IMR-90 (cell line): ENCODE measurements around the gene PRF1. TPM values are rescaled to one million over a fixed set of nuclear protein-coding genes. Genes with fewer than 3 reads are reported as not detected.

Experiments
- ATAC-seq: fragments of 200-7000 bp; cut with Tn5 transposase; 2 replicates; pipeline ENCODE4 v1.9.1; 2020; ENCODE audit warnings: low read depth, mild to moderate bottlenecking, moderate library complexity
- BruUV-seq: library from RNA; stranded (reverse); fragments of 400-500 nt; replicated peaks from 2 replicates; lab custom pipeline; 2021; lab: Mats Ljungman, UMichigan
- CTCF ChIA-PET: fragments of 300-600 bp; formaldehyde crosslinking; extraction: SDS; loops from one replicate; lab custom pipeline; 2021; ENCODE audit warnings: antibody characterized with exemption; lab: Yijun Ruan, JAX
- POLR2A ChIA-PET: fragments of 300-600 bp; sonication (Branson Sonifier 250); formaldehyde crosslinking; loops from one replicate; lab custom pipeline; 2022; ENCODE audit warnings: antibody characterized with exemption; ENCODE audit not compliant: unreplicated experiment; lab: Charles Lee
- DNase-seq: peaks from one replicate; pipeline ENCODE4 v3.0.0; 2013
- H2AFZ ChIP-seq: replicated peaks from 2 replicates; pipeline ENCODE3; 2013; ENCODE audit warnings: low read length, mild to moderate bottlenecking; ENCODE audit not compliant: poor library complexity
- H2AK5ac ChIP-seq: 2 replicates; pipeline ENCODE4 v1.6.1; 2013; ENCODE audit warnings: low read depth, low read length, inconsistent platforms
- H2AK9ac ChIP-seq: replicated peaks from 2 replicates; pipeline ENCODE3; 2013; ENCODE audit warnings: mild to moderate bottlenecking, low read depth, low read length, moderate library complexity; ENCODE audit not compliant: poor library complexity
- H2BK120ac ChIP-seq: 2 replicates; pipeline ENCODE4 v1.6.1; 2013; ENCODE audit warnings: low read depth, low read length, inconsistent platforms
- H2BK15ac ChIP-seq: 3 replicates; pipeline ENCODE4 v1.6.1; 2013; ENCODE audit warnings: low read depth, low read length, inconsistent platforms
- H2BK20ac ChIP-seq: 2 replicates; pipeline ENCODE4 v1.6.1; 2013; ENCODE audit warnings: low read depth, mild to moderate bottlenecking, inconsistent platforms, low read length, moderate library complexity
- H2BK5ac ChIP-seq: 2 replicates; pipeline ENCODE4 v1.6.1; 2013; ENCODE audit warnings: mild to moderate bottlenecking, low read depth, low read length, inconsistent platforms; ENCODE audit not compliant: poor library complexity, severe bottlenecking
- H3K14ac ChIP-seq: replicated peaks from 2 replicates; pipeline ENCODE4 v1.6.1; 2013; ENCODE audit warnings: low read depth, low read length, inconsistent platforms
- H3K18ac ChIP-seq: 2 replicates; pipeline ENCODE4 v1.6.1; 2013; ENCODE audit warnings: low read depth, low read length, control low read depth
- H3K23ac ChIP-seq: 2 replicates; pipeline ENCODE4 v1.6.1; 2013; ENCODE audit warnings: low read depth, low read length, inconsistent platforms
- H3K27ac ChIP-seq: 2 replicates; pipeline ENCODE4 v1.5.1; 2013; ENCODE audit warnings: mild to moderate bottlenecking, control low read depth, low read length; ENCODE audit not compliant: insufficient read depth
- H3K27me3 ChIP-seq: 2 replicates; pipeline ENCODE4 v1.6.1; 2013; ENCODE audit warnings: low read length; ENCODE audit not compliant: control insufficient read depth, insufficient read depth
- H3K36me3 ChIP-seq: 2 replicates; pipeline ENCODE4 v1.6.1; 2013; ENCODE audit warnings: low read length, mixed read lengths; ENCODE audit not compliant: control insufficient read depth, insufficient read depth
- H3K4ac ChIP-seq: 2 replicates; pipeline ENCODE4 v1.6.1; 2013; ENCODE audit warnings: low read depth, low read length, inconsistent platforms
- H3K4me1 ChIP-seq: 2 replicates; pipeline ENCODE4 v1.6.1; 2013; ENCODE audit warnings: low read length, mixed read lengths; ENCODE audit not compliant: control insufficient read depth, insufficient read depth
- H3K4me2 ChIP-seq: 2 replicates; pipeline ENCODE4 v1.6.1; 2013; ENCODE audit warnings: low read depth, mild to moderate bottlenecking, control low read depth, low read length, moderate library complexity
- H3K4me3 ChIP-seq: 2 replicates; pipeline ENCODE4 v1.5.1; 2013; ENCODE audit warnings: low read depth, mild to moderate bottlenecking, control low read depth, low read length, moderate library complexity; ENCODE audit not compliant: insufficient read depth
- H3K56ac ChIP-seq: 2 replicates; pipeline ENCODE4 v1.6.1; 2013; ENCODE audit warnings: low read length, inconsistent platforms; ENCODE audit not compliant: insufficient read depth; ENCODE audit errors: extremely low read depth
- H3K79me1 ChIP-seq, 2 experiments: 2 replicates each; pipeline ENCODE4 v1.6.1; 2013; ENCODE audit warnings: low read length in 2 of 2, inconsistent platforms in 1 of 2, low read depth in 1 of 2
- H3K9ac ChIP-seq: 2 replicates; pipeline ENCODE4 v1.6.1; 2013; ENCODE audit warnings: low read depth, low read length, control low read depth
- H3K9me1 ChIP-seq: 2 replicates; pipeline ENCODE4 v1.6.1; 2013; ENCODE audit warnings: low read length, inconsistent platforms; ENCODE audit not compliant: insufficient read depth
- H3K9me3 ChIP-seq: 2 replicates; pipeline ENCODE4 v1.6.1; 2013; ENCODE audit warnings: low read length; ENCODE audit not compliant: control insufficient read depth, insufficient read depth
- H4K20me1 ChIP-seq: 2 replicates; pipeline ENCODE4 v1.6.1; 2013; ENCODE audit warnings: low read length, inconsistent platforms; ENCODE audit not compliant: insufficient read depth
- H4K5ac ChIP-seq: 2 replicates; pipeline ENCODE4 v1.6.1; 2013; ENCODE audit warnings: mild to moderate bottlenecking, low read depth, low read length, control low read depth
- H4K8ac ChIP-seq, 2 experiments: 2 replicates each; pipeline ENCODE4 v1.6.1; 2013; ENCODE audit warnings: low read depth in 2 of 2, low read length in 2 of 2, control low read depth in 1 of 2, inconsistent platforms in 1 of 2
- H4K91ac ChIP-seq: 2 replicates; pipeline ENCODE4 v1.6.1; 2013; ENCODE audit warnings: low read depth, low read length, inconsistent platforms; ENCODE audit not compliant: insufficient read depth
- BHLHE40 ChIP-seq: fragments of 150-350 bp; IDR thresholded peaks from 2 replicates; pipeline ENCODE4 v1.6.1; 2016; ENCODE audit warnings: mild to moderate bottlenecking, low read depth, low read length
- CTCF ChIP-seq: conservative IDR thresholded peaks from 2 replicates; pipeline ENCODE4 v1.5.1; 2012; ENCODE audit warnings: mild to moderate bottlenecking, low read depth, low read length, improper control_type of control experiment
- FOS ChIP-seq: fragments of 150-350 bp; IDR thresholded peaks from 2 replicates; pipeline ENCODE4 v1.6.1; 2016; ENCODE audit warnings: low read depth, low read length
- MAZ ChIP-seq: IDR thresholded peaks from 2 replicates; pipeline ENCODE4 v1.6.1; 2012; ENCODE audit warnings: low read depth, mild to moderate bottlenecking, low read length, improper control_type of control experiment, moderate library complexity, borderline replicate concordance
- RAD21 ChIP-seq: IDR thresholded peaks from 2 replicates; pipeline ENCODE4 v1.6.1; 2012; ENCODE audit warnings: low read length, improper control_type of control experiment
- WGBS, 2 experiments: methylation state at CpG; one replicate each; pipeline versions ENCODE4 v1.1.5 to v1.1.7; 2013; ENCODE audit warnings: missing lambda C conversion rate in 2 of 2; ENCODE audit not compliant: insufficient read length in 1 of 2; ENCODE audit errors: extremely low coverage in 2 of 2; 5-methylcytosine and 5-hydroxymethylcytosine counted together
- dilution Hi-C: fragments of 300-500 bp; cut with HindIII; formaldehyde crosslinking; loops from one replicate; pipeline ENCODE4 v1.14.3; 2018; ENCODE audit warnings: low sequenced_read_pairs; ENCODE audit not compliant: unreplicated experiment
- in situ Hi-C: fragments of 300-500 bp; cut with MboI; formaldehyde crosslinking; loops from 3 replicates; pipeline ENCODE4 v1.14.3; 2019; ENCODE audit warnings: low sequenced_read_pairs, inconsistent platforms, mixed read lengths
- intact Hi-C: fragments of 100-400 bp; cut with micrococcal nuclease; formaldehyde crosslinking; loops from 2 replicates; pipeline ENCODE4 v1.10.0; 2022
- polyA plus RNA-seq, 3 experiments: library from polyadenylated mRNA; depleted of rRNA; stranded (reverse); fragments of >200 nt; gene quantifications; 2 replicates each; pipeline ENCODE4 v1.2.3, GENCODE V29; 2012; ENCODE audit warnings: low replicate concordance in 1 of 3
- total RNA-seq: library from RNA; depleted of rRNA; stranded (reverse); fragments of >200 nt; gene quantifications from 2 replicates; pipeline ENCODE4 v1.2.3, GENCODE V29; 2012

Gene PRF1
- total and polyA plus RNA-seq, 2 of the 4 experiments (the other 2 are of a cell fraction): not detected

GRCh38 chr10:70557086-70557845 is 45.3 kb downstream of the PRF1 start:
- no peak overlapping the region for H2AFZ ChIP-seq
- no peak overlapping the region for H3K4ac ChIP-seq
- no peak overlapping the region for H4K8ac ChIP-seq
- peaks cover 9% of the 10 kb centered on the region for H3K27me3 ChIP-seq
- H3K9me1 ChIP-seq: no peaks in the 10 kb centered on the region; the same call in 1 of the 2 replicates
- H2AK9ac ChIP-seq: no peak overlapping the region
- no TSS peak for BruUV-seq
- ChIA-PET CTCF (no interaction called here), POLR2A (no interaction called here)
- H3K36me3 ChIP-seq: no peaks in the 10 kb centered on the region
- DNase-seq: no peak
- no peak overlapping the region for H4K91ac ChIP-seq
- no peak overlapping the region for H3K4me2 ChIP-seq
- no peak overlapping the region for H2AK5ac ChIP-seq
- no peak overlapping the region for H3K9ac ChIP-seq
- in situ Hi-C loops: no loop called here
- H4K5ac ChIP-seq: no peak overlapping the region
- dilution Hi-C loops: no loop called here
- no peak overlapping the region for H2BK120ac ChIP-seq
- H2BK15ac ChIP-seq: no peak overlapping the region
- no peaks in the 10 kb centered on the region for H3K9me3 ChIP-seq
- peaks cover 8% of the 10 kb centered on the region for H3K4me1 ChIP-seq
- no peak for ATAC-seq
- TF ChIP-seq BHLHE40 (no peak), RAD21 (no peak), MAZ (no peak), FOS (no peak), CTCF (no peak)
- no peak overlapping the region for H3K14ac ChIP-seq
- no peak overlapping the region for H3K23ac ChIP-seq
- H3K79me1 ChIP-seq: no peaks in the 10 kb centered on the region
- no peaks in the 10 kb centered on the region for H4K20me1 ChIP-seq
- H3K18ac ChIP-seq: no peak overlapping the region
- no peak overlapping the region for H3K27ac ChIP-seq
- no peak overlapping the region for H3K4me3 ChIP-seq
- H3K56ac ChIP-seq: no peak overlapping the region
- intact Hi-C loops: no loop called here
- WGBS, 2 experiments: no CpG with 5 or more reads among the region's 11 CpGs
- H2BK20ac ChIP-seq: no peak overlapping the region
- H2BK5ac ChIP-seq: no peak overlapping the region
